PC-3 (cell line): Measurements from ENCODE around the gene RALGPS1. TPM values are rescaled to one million over a fixed set of nuclear protein-coding genes. Genes with fewer than 3 reads are reported as not detected.

Source experiments
- ATAC-seq: fragments of 200-7000 bp; cut with Tn5 transposase; 2 replicates; pipeline ENCODE4 v1.9.1; 2020; ENCODE audit warnings: mild to moderate bottlenecking, moderate library complexity
- BruUV-seq: library from RNA; stranded (reverse); fragments of 400-500 nt; replicated peaks from 2 replicates; lab custom pipeline; 2021; lab: Mats Ljungman, UMichigan
- CTCF ChIA-PET: fragments of 300-600 bp; sonication (Branson Sonifier 250); formaldehyde crosslinking; loops from one replicate; lab custom pipeline; 2022; ENCODE audit warnings: antibody characterized with exemption; lab: Charles Lee
- POLR2A ChIA-PET: fragments of 300-600 bp; sonication (Branson Sonifier 250); formaldehyde crosslinking; loops from one replicate; lab custom pipeline; 2022; ENCODE audit warnings: antibody characterized with exemption; ENCODE audit not compliant: unreplicated experiment; lab: Charles Lee
- DNase-seq: peaks from one replicate; pipeline ENCODE4 v3.0.0-alpha.2; 2015
- H2AFZ ChIP-seq: fragments of 300-600 bp; sonication (generic); 2 replicates; pipeline ENCODE4 v1.6.0; 2016; ENCODE audit warnings: antibody characterized with exemption, low read length
- H3F3A ChIP-seq: fragments of 300-600 bp; sonication (generic); one replicate; pipeline ENCODE4 v1.6.0; 2017; ENCODE audit warnings: antibody characterized with exemption, low read length, control low read depth, mild to moderate bottlenecking; ENCODE audit not compliant: unreplicated experiment
- H3K27ac ChIP-seq: fragments of 300-600 bp; sonication (generic); 2 replicates; pipeline ENCODE4 v1.5.1; 2016; ENCODE audit warnings: mild to moderate bottlenecking, low read length
- H3K27me3 ChIP-seq: fragments of 300-600 bp; sonication (generic); 2 replicates; pipeline ENCODE4 v1.6.1; 2016; ENCODE audit warnings: low read length, mixed read lengths
- H3K36me3 ChIP-seq: fragments of 300-600 bp; sonication (generic); 2 replicates; pipeline ENCODE4 v1.6.1; 2016; ENCODE audit warnings: low read depth, mixed run types, low read length, mixed read lengths
- H3K4me1 ChIP-seq: fragments of 300-600 bp; sonication (generic); 2 replicates; pipeline ENCODE4 v1.5.1; 2016; ENCODE audit warnings: low read length; ENCODE audit not compliant: insufficient read depth
- H3K4me2 ChIP-seq: fragments of 300-600 bp; sonication (generic); 2 replicates; pipeline ENCODE4 v1.6.0; 2016; ENCODE audit warnings: low read length
- H3K4me3 ChIP-seq: fragments of 300-600 bp; sonication (generic); 2 replicates; pipeline ENCODE4 v1.5.1; 2016; ENCODE audit warnings: mild to moderate bottlenecking, low read length, mixed read lengths
- H3K79me2 ChIP-seq: fragments of 300-600 bp; sonication (generic); 2 replicates; pipeline ENCODE4 v1.6.1; 2017; ENCODE audit warnings: low read length, mixed read lengths
- H3K9ac ChIP-seq: fragments of 300-600 bp; sonication (generic); 2 replicates; pipeline ENCODE4 v1.6.0; 2016; ENCODE audit warnings: mild to moderate bottlenecking, low read length
- H3K9me2 ChIP-seq: fragments of 300-600 bp; sonication (generic); replicated peaks from 2 replicates; pipeline ENCODE4 v1.6.1; 2016; ENCODE audit warnings: mixed run types, low read length, mixed read lengths
- H3K9me3 ChIP-seq: fragments of 300-600 bp; sonication (generic); 2 replicates; pipeline ENCODE4 v1.6.1; 2016; ENCODE audit warnings: low read length, mixed read lengths
- H4K20me1 ChIP-seq: fragments of 300-600 bp; sonication (generic); 2 replicates; pipeline ENCODE4 v1.6.1; 2016; ENCODE audit warnings: low read length, mixed read lengths
- CTCF ChIP-seq: fragments of 300-600 bp; sonication (generic); conservative IDR thresholded peaks from 2 replicates; pipeline ENCODE4 v1.5.1; 2017; ENCODE audit warnings: antibody characterized with exemption, low read depth, mild to moderate bottlenecking, low read length
- EZH2 ChIP-seq: fragments of 300-600 bp; sonication (generic); IDR thresholded peaks from one replicate; pipeline ENCODE4 v1.6.1; 2017; ENCODE audit warnings: antibody characterized with exemption, mild to moderate bottlenecking, low read length; ENCODE audit not compliant: unreplicated experiment
- EZH2phosphoT487 ChIP-seq: fragments of 300-600 bp; sonication (generic); IDR thresholded peaks from 2 replicates; pipeline ENCODE4 v1.6.1; 2018; ENCODE audit warnings: mild to moderate bottlenecking, antibody characterized with exemption, low read length, borderline replicate concordance
- intact Hi-C: fragments of 100-400 bp; cut with micrococcal nuclease; formaldehyde crosslinking; loops from 2 replicates; pipeline ENCODE4 v1.9.0; 2023
- total RNA-seq: library from RNA; depleted of rRNA; stranded (reverse); fragments of >200 nt; gene quantifications from 2 replicates; pipeline ENCODE4 v1.2.3, GENCODE V29; 2014

The RALGPS1 gene
- total RNA-seq, 1 experiment from 2014 or later, result 10.2 TPM

- no peak for ATAC-seq
Measured at GRCh38 chr9:126886034-126886822, 28.4 kb upstream of the RALGPS1 start.

GRCh38 chr9:126886897-126887296 is 27.7 kb upstream of the RALGPS1 start:
- Histone ChIP-seq H3K27me3 (no peaks in the 10 kb centered on the region), H3F3A (no peaks in the 10 kb centered on the region), H3K9me2 (no peaks in the 10 kb centered on the region), H3K4me1 (0 out of 2 replicates have a peak, but pooled peaks cover 2% of the 10 kb centered on the region), H3K4me3 (no peak overlapping the region), H3K79me2 (no peaks in the 10 kb centered on the region), H3K9ac (no peak overlapping the region), H4K20me1 (no peaks in the 10 kb centered on the region), H3K27ac (no peak overlapping the region), H2AFZ (no peak overlapping the region), H3K36me3 (no peaks in the 10 kb centered on the region), H3K9me3 (no peaks in the 10 kb centered on the region), H3K4me2 (no peak overlapping the region)
- BruUV-seq, result no TSS peak
- intact Hi-C loops, result no loop called here
- DNase-seq, result no peak
- TF ChIP-seq EZH2 (no peak), CTCF (no peak), EZH2phosphoT487 (no peak)
- no peak for ATAC-seq
- POLR2A ChIA-PET, result no interaction called here
- CTCF ChIA-PET, result no interaction called here

More at GRCh38 chr9:126886034-126886822, 28.4 kb upstream of the RALGPS1 start:
- no peak for DNase-seq
- H3K4me2 ChIP-seq, result no peak overlapping the region
- no peak overlapping the region for H3K27ac ChIP-seq
- no peaks in the 10 kb centered on the region for H3K4me1 ChIP-seq
- H3F3A ChIP-seq, result no peaks in the 10 kb centered on the region
- no peaks in the 10 kb centered on the region for H3K36me3 ChIP-seq
- no TSS peak for BruUV-seq
- H3K9me2 ChIP-seq, result no peaks in the 10 kb centered on the region
- ChIA-PET CTCF (no interaction called here), POLR2A (no interaction called here)
- no peak overlapping the region for H3K4me3 ChIP-seq
- H3K9ac ChIP-seq, result no peak overlapping the region
- H3K27me3 ChIP-seq, result no peaks in the 10 kb centered on the region
- no peaks in the 10 kb centered on the region for H4K20me1 ChIP-seq
- intact Hi-C loops, result no loop called here
- no peaks in the 10 kb centered on the region for H3K9me3 ChIP-seq
- TF ChIP-seq EZH2phosphoT487, result no peak
- no peak for TF ChIP-seq EZH2
- H3K79me2 ChIP-seq, result no peaks in the 10 kb centered on the region
- no peak overlapping the region for H2AFZ ChIP-seq

- Histone ChIP-seq H3K4me2 (peak overlapping the region; percentile 19; the same call in 1 of the 2 replicates), H2AFZ (no peak overlapping the region), H3F3A (no peaks in the 10 kb centered on the region), H3K27ac (no peak overlapping the region), H4K20me1 (no peaks in the 10 kb centered on the region), H3K4me1 (0 out of 2 replicates have a peak, but pooled peaks cover 4% of the 10 kb centered on the region), H3K79me2 (no peaks in the 10 kb centered on the region), H3K27me3 (no peaks in the 10 kb centered on the region), H3K9me2 (no peaks in the 10 kb centered on the region), H3K4me3 (no peak overlapping the region), H3K36me3 (no peaks in the 10 kb centered on the region), H3K9me3 (no peaks in the 10 kb centered on the region), H3K9ac (no peak overlapping the region)
- BruUV-seq, result no TSS peak
- TF ChIP-seq EZH2, result no peak
- no peak for TF ChIP-seq CTCF
- TF ChIP-seq EZH2phosphoT487, result no peak
- POLR2A ChIA-PET, result no interaction called here
- DNase-seq (peak; percentile 57), ATAC-seq (no peak; the same call in 1 of the 2 replicates)
- intact Hi-C loops, result no loop called here
- CTCF ChIA-PET, result no interaction called here
Measured at GRCh38 chr9:126891676-126892075, 22.9 kb upstream of the RALGPS1 start.
